Endothelial cell of hepatic sinusoid (primary cell): ENCODE data around the gene VPS8.

Experiments
- in situ Hi-C: cut with HindIII; loops from 2 replicates; pipeline ENCODE4 v1.10.0; 2017; ENCODE audit warnings: low sequenced_read_pairs

Gene VPS8

DNA sequence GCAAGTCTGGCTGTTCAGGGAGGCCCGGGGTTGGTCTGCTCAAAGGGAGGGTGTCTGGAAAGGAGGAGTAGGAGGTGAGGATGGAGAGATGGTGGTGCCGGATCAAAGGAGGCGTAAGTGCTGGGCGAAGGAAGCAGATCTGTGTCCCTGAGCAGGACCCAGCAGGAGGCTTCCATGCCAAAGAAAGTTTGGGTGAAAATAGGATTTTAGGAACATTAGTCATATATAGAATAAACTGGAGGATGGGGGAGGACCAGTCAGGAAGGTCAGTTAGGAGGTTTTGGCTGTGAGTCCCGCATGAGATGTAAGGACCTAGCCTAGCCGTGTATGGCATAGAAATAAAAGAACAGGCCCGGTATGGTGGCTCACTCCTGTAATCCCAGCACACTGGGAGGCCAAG lies 28.6 kb upstream of the VPS8 start:
- in situ Hi-C loops, result no loop called here

DNA sequence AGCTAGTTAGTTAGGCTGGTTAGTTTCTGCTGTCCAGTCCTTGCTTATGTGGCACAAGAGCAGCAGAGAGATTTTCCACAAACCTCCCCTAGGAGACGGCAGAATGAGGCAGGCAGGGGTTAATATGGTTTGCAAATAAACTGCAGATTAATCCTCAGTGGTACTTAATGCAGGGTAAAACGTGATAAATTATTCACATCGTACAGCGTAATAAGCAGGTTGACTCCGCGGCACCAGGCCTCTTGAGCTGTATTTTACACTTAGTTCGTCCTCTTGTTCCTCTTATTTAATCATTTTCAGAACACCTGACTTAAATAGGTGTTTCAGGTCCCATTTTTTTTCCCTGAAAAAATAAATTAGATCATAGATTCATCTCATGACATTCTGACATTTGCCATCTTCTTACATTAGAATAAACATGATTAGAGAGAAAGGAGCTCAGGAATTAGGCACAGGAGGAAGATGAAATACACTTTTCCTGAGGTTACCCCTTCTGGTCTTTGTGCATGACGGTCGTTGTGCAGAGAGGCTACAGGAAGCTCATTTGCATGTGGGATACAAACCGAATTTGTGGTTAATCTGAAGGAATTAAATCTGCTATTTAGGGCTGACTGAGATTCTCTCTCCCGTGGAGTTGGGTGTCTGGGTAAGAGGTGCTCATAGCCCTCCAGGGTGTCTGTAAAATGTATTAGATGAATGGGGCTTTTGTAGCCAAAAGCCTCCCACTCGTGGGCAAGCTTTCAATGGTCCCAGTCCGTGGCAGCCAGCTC lies 27.1 kb upstream of the VPS8 start:
- in situ Hi-C loops, result no loop called here

DNA sequence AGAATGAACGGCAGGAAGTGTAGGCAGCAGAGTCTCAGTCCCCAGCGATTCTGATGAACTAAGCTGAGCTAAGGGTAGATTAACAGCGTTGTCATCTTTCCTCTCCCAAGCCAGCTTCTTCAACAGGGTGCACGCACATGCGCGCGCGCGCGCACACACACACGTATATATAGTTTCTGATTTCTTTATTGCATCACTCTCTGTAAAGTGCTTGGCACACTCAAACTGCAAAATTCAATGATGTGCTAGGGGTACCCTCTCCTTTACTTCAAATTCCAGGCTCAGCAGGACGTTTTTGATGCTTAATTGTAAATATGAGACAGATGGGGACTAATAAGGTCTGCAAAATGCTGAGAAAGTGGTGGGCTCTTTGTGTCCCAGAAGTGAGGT lies 26.1 kb upstream of the VPS8 start:
- in situ Hi-C loops, result no loop called here

DNA sequence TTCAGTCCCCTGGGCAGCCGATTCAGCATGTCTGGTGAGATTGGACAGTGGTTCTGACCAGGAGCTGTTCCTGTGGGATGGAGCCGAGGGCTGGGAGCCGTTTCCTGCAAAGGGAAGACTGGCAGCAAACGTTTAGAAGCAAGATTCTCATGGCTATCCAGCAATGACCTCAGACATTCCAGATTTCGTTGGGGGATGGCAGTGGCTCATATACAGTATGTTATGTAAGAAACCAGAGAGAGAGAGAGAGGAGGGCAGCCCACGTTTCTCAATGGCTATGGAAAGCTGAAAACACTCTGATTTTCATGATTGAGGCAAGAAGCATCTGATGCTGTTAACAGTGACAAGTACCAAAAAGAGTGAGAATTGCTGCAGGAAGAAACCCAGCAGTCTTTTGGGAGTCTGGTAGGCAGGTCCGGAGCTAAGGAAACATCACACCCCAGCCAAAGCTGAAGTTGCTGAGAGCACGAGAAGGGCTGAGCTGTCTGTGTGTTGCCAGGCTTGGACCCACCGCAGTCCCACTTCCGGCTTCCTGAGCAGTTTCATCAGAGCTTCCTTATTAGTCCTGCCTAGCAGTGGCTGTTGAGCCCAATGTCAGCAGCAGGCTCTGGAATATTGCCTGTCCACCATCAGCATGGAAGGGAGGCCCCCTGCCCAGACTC lies 25.6 kb upstream of the VPS8 start:
- in situ Hi-C loops, result no loop called here

DNA sequence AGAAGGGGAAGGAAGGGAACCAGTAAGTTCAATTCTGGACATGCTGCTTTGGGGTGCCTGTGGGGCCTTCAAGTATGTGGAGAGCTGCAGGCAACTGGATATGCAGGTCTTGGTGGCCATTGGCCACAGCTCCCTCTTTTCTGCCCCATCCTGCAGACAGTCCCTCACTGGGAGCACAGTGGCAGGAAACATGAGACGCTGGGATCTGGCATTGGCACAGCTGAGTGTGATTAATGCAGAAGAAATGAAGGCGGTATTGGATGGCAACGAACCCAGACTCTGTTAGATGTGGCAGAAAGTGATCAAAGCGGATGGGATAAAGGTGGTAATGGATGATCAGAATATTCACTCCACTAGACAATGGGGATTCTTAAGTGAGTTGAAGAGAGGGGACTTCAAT lies 23.2 kb upstream of the VPS8 start:
- in situ Hi-C loops, result no loop called here

DNA sequence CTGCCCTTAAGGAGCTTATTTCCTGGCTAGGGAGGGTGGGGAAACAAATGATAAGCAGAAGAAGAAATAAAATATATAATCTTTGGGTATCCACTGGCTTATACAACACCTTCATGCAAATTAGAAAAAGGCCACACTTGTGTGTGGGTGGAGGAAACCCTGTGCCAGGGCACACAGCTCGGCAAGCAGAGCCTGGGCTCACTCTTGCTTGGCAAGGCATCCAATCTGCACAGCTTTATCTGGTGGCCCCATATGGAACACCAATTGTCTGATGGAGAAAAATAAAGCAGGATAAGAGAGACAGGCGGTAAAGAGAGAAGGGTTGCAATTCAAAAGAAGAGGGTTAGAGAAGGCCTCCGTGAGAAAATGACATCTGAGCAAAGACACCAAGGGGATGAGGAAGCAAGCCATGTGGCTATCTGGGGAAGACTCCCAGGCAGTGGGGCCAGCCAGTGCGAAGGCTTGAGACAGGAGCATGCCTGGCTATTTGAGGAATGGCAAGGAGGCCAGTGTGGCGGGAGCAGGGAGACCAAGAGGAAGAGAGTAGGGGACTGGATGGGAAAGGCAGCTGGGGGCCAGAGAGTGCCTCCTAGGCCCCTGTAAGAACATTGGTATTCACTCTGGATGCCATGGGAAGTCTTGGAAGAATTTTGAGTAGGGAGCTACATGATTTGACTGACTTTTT lies 22.5 kb upstream of the VPS8 start:
- in situ Hi-C loops, result no loop called here

DNA sequence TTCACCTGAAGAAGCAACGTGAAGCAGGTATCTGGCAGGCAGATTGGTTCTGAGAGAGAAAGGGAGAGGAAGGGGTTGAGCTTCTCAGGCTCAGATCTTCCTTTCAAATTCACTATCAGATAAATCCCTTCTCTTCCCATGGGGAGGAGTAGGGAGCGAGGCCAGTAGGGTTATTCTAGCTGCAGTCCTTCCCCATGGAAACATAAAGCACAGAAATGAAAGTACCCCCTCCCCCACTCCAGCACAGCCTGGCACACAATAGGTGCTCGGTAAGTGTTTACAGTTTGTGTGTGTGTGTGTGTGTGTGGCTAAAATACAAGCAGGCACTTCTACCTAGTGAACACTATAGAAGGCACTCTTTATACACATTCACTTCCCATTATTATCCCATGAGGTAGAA lies 20.8 kb upstream of the VPS8 start:
- in situ Hi-C loops, result no loop called here

DNA sequence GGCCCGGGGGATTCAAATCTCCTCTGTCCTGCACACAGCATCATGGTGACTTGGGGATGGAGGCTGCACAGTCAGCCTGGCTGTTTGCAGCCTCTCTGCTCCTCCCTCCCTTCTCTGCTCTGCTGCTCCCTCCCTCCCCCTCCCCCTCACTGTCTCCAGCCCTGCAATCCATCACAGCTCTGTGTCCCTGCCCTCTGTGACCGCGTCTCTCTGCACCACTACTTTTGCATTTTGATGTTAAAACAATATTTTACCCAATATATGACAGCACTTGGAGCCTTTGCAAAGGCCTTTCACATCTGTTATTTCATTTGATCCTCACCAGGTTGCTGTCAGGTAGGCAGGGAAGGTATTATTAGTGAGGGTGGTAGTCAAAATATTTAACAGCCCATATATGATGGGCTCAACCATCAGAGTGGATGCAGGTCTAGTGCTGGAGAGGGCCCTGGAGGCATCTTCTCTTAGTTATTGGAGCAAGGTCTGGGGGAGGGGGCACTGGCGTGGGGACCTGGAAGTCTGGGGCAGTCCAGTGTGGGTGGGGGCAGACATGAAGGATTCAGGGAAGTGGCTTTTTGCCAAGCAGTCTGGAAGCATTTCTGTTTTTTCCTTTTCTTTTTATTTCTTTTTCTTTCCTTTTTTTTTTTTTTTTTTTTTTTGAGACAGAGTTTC lies 16.3 kb upstream of the VPS8 start:
- in situ Hi-C loops, result loop anchor here (5.0 kb wide), 1 partner anchor 63 kb away; no protein-coding TSS in a partner anchor

DNA sequence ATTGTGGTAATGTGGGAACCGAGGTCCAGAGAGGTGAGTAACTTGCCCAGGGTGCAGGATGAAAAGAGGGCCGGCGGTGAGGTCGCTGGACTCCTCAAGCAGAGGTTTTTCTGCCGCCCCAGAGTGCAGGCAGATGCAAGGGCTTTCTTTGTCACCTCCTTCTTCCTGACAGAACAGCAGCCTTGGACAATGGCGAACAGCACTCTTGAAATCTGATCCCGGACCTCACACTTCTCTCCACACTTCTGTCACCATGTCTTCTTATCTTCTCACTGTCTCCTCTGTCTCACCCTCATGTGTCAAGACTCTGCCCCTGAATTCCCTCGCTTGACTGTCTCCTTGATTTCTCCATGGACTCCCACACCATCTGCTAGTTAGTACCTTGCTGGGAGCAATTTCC lies 15.4 kb upstream of the VPS8 start:
- in situ Hi-C loops, result loop anchor here (5.0 kb wide), 1 partner anchor 64 kb away; no protein-coding TSS in a partner anchor

DNA sequence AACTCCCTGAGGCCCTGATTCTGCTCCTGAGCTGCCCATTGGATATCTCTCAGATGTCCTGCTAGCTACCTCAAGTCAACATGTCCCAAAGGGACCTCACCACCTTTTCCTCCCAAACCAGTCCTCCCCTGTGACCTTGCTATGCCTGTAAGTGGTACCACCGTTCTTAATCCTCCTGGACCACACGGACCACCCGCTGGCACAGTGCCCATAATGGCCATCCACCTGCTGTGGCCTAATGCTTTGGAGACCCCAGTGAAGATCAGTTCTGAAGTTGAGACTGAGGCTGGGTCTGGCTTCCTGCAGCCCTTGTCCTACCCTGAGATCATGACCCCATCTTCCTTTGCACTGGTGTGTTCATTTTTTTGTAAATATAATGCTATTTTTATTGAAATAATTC lies 15.0 kb upstream of the VPS8 start:
- in situ Hi-C loops, result loop anchor here (5.0 kb wide), 1 partner anchor 65 kb away; no protein-coding TSS in a partner anchor

DNA sequence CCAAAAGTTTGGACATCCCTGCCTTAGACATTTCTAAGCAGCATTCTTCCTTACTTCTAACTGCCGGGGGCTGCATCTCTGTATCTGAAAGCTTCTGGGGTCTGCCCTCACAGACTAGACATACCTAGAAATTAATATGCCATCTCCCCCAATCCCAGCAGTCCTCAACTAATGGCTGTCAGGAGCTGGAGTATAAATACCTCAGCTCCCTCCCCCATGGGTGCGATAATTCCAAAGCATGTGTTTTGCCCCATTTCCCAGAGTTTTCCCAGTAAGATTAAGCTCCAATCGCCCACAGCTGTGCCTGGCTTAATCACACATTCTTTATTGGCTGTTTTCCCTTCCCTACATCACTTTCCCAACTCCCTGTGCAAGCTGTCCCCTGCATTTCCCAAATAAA lies 13.8 kb upstream of the VPS8 start:
- in situ Hi-C loops, result loop anchor here (5.0 kb wide), 1 partner anchor 66 kb away; no protein-coding TSS in a partner anchor

DNA sequence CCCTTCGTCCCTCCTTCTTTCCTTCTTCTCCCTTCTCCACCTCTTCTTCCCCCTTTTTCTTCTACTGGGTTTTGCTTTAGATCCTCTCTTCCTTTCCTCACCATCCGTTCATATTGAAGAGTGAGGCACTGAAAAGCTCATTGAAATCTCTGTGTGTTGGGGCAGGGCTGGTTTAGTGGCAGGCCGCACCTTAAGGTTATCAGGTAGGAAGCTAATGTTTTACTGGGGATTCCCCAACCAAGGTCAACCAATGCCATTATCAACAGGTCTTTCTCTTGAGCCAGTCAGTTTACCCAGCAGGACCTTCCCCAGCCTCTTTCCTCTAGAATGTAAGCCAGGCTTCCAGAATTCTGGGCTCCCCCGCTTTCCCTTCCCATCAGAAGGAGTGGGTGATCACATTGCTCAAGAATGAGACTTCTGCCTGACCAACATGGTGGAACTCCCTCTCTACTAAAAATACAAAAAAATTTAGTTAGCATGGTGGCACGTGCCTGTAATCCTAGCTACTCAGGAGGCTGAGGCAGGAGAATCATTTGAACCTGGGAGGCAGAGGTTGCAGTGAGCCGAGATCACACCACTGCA lies 11.5 kb upstream of the VPS8 start:
- in situ Hi-C loops, result no loop called here

DNA sequence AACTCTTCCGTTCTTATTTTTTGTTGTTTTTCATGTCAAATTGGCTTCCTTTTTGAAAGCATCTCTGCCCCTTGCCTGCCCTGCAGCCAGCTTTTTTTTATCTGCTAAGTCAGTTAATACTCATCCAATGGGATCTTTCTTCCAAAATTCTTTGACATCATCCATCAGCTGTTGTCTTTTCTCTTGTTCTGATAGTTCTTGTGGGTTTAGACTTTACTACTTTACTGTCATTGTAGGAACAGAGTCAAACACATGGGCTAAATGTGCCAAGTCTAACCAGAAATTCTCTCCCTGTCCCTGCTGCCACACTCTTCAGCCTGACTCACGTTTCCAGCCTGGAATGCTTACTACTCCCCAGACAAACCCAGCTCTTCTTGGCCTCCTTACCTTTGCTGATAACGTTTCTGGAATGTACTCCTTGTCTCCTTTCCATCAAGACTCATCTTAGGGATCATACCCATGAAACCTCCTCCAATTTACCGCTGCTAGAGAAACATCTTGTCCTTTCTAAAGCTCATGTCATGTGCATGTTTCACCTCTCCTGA lies 10.7 kb upstream of the VPS8 start:
- in situ Hi-C loops, result no loop called here

DNA sequence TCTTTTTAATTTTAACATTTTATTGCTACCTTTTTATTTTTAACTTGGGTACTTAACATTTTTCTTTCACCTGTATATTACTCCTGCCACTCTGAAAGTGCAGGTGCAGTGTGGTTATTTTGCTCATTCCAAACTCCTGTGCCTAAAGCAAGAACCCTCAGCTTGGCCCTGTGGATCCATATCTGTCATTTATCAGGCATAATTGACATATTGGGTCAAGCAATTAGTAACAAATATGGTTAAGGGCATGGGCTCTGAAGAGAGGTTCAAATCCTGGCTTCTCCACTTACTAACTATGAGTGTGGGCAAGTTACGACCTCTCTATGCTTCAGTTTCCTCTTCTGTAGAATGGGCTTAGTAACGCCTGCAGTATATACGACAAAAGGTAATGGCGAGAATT lies 9.8 kb upstream of the VPS8 start:
- in situ Hi-C loops, result no loop called here

DNA sequence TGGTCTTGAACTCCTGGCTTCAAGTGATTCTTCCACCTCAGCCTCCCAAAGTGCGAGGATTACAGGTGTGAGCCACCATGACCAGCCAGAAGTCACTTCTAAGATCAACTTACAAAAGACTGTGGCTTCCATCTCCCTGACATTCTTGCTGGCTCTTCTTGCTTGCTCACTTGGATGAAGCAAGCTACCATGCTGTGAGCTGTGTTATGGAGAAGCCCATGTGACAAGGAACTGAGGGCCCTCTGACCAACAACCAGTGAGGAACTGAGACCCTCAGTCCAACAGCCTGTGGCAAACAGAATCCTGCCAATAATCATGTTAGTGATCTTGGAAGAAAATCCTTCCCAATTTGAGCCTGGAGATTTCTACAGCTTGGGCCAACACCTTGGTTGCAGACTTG lies 7.2 kb upstream of the VPS8 start:
- in situ Hi-C loops, result no loop called here

DNA sequence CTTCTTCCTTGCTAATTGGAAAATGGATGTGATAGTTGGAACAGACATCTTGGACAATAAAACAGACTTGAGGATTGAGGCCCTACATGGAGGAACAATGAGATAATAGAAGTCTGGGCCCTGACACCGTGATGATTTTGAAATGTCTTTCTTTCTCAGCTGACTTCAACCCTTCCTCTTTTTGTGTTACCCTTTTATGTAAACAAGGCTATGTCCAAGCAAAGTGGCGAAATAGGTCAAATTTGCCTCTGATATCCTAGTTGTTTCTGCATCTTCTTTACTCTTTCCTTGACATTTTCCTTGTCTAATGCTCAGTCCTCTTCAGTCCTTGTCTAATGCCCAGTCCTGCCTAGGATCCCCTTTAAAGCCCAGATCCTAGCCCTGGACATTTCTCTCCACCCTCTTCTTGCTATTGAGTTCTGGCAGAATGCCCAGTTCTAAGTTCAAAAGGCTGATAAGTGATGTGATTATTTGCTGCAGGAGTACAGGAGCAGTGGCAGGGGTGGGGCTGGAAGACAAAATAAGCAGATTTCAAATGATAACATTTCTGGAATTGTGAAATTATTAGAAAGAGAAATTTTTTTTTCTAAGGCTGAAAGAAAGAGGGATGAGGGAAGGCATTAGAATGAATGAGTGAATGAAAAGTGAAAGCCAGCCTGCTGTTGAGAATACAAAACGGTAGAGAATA lies 6.5 kb upstream of the VPS8 start:
- in situ Hi-C loops, result no loop called here

DNA sequence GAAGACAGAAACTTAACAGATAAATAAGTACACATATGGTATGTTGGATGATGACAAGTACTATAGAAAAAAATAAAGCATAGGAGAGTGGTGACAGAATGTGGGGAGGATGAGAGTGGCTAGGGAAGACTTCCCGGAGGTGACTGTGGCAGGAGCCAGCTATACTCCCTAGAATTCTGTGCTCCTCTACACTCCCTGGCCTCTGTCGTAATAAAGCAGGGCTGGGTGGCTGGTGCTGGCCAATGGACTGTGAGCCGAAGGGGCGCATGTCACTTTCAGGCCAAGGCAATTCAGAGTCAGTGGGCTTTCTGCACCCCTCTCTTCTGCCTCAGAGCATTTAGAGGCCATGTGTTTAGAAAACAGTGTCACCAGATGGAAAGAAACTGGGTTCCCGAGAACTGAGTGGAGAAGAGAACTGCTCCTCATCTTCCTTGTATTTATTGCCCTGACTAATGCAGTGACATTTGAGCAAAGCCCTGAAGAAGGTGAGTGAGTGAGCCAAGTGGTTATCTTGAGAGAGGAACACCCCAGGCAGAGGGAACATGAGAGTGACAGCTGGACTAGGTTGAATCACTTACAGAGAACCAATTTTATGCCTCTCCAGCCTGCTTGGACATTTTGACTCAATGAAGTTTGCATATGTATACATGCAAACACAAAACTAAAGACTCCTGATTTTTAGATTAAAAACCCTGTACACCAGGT lies 5.2 kb upstream of the VPS8 start:
- in situ Hi-C loops, result no loop called here

DNA sequence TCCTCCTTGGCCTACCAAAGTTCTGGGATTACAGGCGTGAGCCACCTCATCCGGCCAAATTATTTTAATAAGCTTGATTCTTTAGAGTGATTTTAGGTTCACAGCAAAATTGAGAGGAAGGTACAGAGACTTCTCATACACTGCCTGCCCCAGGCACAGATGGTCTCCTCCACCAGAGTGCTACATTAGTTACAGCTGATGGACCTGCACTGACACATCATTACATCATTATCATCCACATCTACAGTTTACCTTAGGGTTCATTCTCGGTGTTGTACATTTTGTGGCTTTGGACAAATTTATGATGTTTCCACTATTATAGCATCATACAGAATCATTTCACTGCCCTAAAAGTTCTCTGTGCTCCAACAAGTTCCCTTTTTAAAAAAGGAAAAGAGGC lies 4.4 kb upstream of the VPS8 start:
- in situ Hi-C loops, result no loop called here

DNA sequence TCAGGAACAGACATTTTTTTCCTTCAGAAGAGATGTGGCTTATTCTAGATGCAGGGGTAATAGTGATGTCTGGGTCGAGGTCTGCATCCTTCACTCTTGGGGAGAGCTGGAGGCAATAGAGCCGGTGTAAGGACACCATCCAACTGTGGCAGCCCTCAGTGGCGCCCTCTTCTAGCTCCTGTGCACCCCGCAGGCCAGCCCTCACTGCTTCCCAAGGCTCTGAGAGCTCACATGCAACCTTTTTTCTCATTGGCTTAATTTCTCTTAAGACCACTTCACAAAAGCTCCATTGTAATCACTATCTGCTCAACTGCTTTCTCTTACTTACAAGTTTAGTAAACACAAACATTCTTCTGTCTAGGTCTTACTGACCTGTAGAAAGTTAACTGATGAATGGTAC lies 3.9 kb upstream of the VPS8 start:
- in situ Hi-C loops, result no loop called here

DNA sequence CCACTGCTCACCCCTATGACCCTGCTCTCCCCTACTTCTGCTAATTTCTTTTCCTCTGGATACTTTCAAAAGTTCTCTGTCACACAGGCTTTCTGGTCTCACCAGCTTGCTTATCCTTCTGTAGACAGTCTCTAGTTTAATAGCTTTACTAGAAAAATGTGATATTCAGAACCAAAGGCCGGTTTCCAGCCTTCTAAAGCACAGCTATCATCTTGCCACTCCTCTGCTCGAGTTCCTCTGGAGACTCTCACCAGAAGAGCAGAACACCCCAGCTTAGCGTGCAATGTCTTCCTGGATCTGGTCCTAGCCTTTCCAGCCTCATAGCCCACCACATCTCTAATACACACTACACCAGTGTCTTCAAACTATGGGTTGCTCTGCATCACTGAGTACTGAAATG lies 1.8 kb upstream of the VPS8 start:
- in situ Hi-C loops, result no loop called here
